HEK293T (cell line): ENCODE data around the gene CHRNA7.

Experiments
- ARNT ChIP-seq: fragments of 450-650 bp; IDR thresholded peaks from 2 replicates; pipeline ENCODE4 v1.6.1; 2017; ENCODE audit warnings: mild to moderate bottlenecking
- BHLHE40 ChIP-seq: fragments of 450-650 bp; IDR thresholded peaks from 2 replicates; pipeline ENCODE4 v1.6.1; 2016; ENCODE audit warnings: mild to moderate bottlenecking, moderate library complexity, borderline replicate concordance
- CTBP1 ChIP-seq: fragments of 450-650 bp; IDR thresholded peaks from 2 replicates; pipeline ENCODE4 v1.6.1; 2016; ENCODE audit warnings: borderline replicate concordance
- FOXA1 ChIP-seq: fragments of 450-650 bp; IDR thresholded peaks from 2 replicates; pipeline ENCODE4 v1.6.1; 2016; ENCODE audit warnings: mild to moderate bottlenecking
- FOXK2 ChIP-seq: fragments of 450-650 bp; IDR thresholded peaks from 2 replicates; pipeline ENCODE4 v1.6.1; 2016; ENCODE audit warnings: mild to moderate bottlenecking
- FOXM1 ChIP-seq: fragments of 450-650 bp; IDR thresholded peaks from 2 replicates; pipeline ENCODE4 v1.6.1; 2017; ENCODE audit warnings: mild to moderate bottlenecking, borderline replicate concordance
- NFRKB ChIP-seq: fragments of 450-650 bp; IDR thresholded peaks from 2 replicates; pipeline ENCODE4 v1.6.1; 2016; ENCODE audit warnings: mild to moderate bottlenecking, moderate library complexity
- PKNOX1 ChIP-seq: fragments of 450-650 bp; IDR thresholded peaks from 2 replicates; pipeline ENCODE4 v1.6.1; 2016
- SP1 ChIP-seq: fragments of 450-650 bp; IDR thresholded peaks from 2 replicates; pipeline ENCODE4 v1.6.1; 2017
- TARDBP ChIP-seq: fragments of 450-650 bp; IDR thresholded peaks from 2 replicates; pipeline ENCODE4 v1.6.1; 2016

DNA sequence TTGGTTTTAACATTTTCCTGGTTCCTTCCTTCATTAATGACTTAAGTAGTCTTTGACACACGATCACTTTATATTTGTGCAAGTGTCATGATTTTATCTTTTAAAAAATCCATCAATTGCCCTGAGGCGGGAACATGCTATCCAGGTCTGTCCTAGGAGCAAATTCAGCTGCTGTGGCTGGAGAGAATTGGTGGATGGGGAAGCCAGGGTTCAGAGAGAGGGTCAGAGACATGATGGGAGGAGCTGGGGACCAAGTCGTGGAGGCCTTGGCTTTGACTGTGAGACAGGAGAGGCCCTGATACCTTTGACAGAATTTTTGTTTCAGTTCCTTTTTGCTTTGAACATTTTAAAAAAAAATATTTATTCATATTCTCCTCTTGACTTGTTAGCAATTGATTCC, 89.0 kb downstream of the CHRNA7 start:
- TF ChIP-seq TARDBP (no peak), SP1 (no peak), FOXA1 (no peak), ARNT (no peak), NFRKB (no peak), FOXM1 (no peak), PKNOX1 (no peak), BHLHE40 (no peak), CTBP1 (no peak), FOXK2 (no peak)
